GM18526 (cell line): ENCODE data around the gene RASL11A.

ENCODE experiments used
- POLR2A ChIP-seq: IDR thresholded peaks from 3 replicates; pipeline ENCODE4 v1.6.1; 2011; ENCODE audit not compliant: insufficient read length; ENCODE audit errors: extremely low read depth

Gene RASL11A

GRCh38 chr13:27270594-27271520 is at the start of gene RASL11A:
Gene RASL11A, plus strand, starts transcription at chr13:27270830. Its CDS starts 115 bp downstream, at chr13:27270945.
- peak; percentile 32 for TF ChIP-seq POLR2A

GRCh38 chr13:27226991-27227390 is 43.6 kb upstream of the RASL11A start:
- TF ChIP-seq POLR2A = no peak

GRCh38 chr13:27228131-27228530 is 42.5 kb upstream of the RASL11A start:
- TF ChIP-seq POLR2A = no peak

GRCh38 chr13:27229642-27230041 is 41.0 kb upstream of the RASL11A start:
- TF ChIP-seq POLR2A = no peak

GRCh38 chr13:27233964-27234363 is 36.7 kb upstream of the RASL11A start:
- TF ChIP-seq POLR2A = no peak

GRCh38 chr13:27236478-27236877 is 34.2 kb upstream of the RASL11A start:
- TF ChIP-seq POLR2A = no peak

- no peak for TF ChIP-seq POLR2A
Measured at GRCh38 chr13:27242702-27243101, 27.9 kb upstream of the RASL11A start.

GRCh38 chr13:27245610-27246009 is 25.0 kb upstream of the RASL11A start:
- no peak for TF ChIP-seq POLR2A

GRCh38 chr13:27250833-27251165 is 19.8 kb upstream of the RASL11A start:
- TF ChIP-seq POLR2A = no peak

GRCh38 chr13:27251166-27252091 is 19.2 kb upstream of the RASL11A start, which contains the start of gene RPL21:
Gene RPL21, plus strand, starts transcription at chr13:27251558. Its CDS starts 2,219 bp downstream, at chr13:27253777.
- TF ChIP-seq POLR2A = peak; percentile 87

- TF ChIP-seq POLR2A = no peak
Measured at GRCh38 chr13:27252467-27252866, 18.2 kb upstream of the RASL11A start.

GRCh38 chr13:27257233-27257568 is 13.4 kb upstream of the RASL11A start:
- TF ChIP-seq POLR2A = no peak

GRCh38 chr13:27257648-27258253 is 12.9 kb upstream of the RASL11A start:
- TF ChIP-seq POLR2A = no peak

GRCh38 chr13:27258637-27259386 is 11.8 kb upstream of the RASL11A start:
- TF ChIP-seq POLR2A = no peak

GRCh38 chr13:27259831-27260230 is 10.8 kb upstream of the RASL11A start:
- TF ChIP-seq POLR2A = no peak
